Measurements from ENCODE around the gene GAMT. TPM values are rescaled to one million over a fixed set of nuclear protein-coding genes. Genes with fewer than 3 reads are reported as not detected.

The GAMT gene
- total and polyA plus RNA-seq, 2 of the 13 experiments (the other 11 are each of a cell fraction or from before 2014, with no cell fraction given), result 115 to 124 TPM

DNA sequence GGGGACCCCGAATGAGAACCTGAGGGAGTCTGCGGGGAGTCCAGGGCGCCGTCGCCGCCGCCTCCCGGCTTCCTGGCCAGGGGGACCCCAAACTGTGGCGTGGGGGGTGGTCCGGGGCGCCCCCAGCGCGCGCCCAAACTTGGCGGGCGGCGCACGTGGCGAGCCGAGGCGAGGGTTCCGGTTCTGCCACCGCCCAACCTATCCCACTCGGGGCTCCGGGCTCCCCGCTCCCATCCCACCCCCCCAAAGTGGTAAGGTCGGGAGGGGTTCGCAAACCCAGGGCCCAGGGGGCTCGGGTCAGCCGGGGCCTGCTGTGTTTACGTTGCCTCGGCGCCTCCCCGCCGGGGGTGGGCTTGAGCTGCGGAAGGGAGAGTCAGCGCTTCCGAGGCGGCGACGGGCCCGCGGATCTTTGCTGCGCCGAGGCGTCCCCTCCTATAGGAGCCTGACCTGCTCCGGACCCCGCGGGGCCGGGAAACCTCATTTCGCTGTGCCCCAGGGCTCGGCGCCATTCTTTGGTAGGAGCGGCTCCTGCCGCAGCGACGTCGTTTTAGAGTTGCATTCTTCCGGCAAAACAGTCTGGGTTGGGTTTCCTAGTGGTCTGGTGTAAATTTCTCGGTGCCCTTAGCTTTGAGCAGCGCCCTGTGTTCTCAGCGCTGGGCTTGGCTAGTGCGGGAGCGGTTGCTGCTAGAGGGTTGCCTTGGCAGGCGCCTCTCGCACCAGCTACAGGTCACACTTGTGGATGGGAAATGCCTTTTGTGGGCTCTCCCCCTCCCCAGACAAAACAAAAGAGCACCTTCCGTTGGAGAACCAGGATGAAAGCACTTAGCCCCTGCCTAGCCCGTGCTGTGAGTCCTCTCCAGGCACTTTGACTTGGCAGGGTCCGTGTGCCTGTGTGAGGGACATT is 7.2 kb upstream of the GAMT start (continued):
- TF ChIP-seq, protein P1, sequence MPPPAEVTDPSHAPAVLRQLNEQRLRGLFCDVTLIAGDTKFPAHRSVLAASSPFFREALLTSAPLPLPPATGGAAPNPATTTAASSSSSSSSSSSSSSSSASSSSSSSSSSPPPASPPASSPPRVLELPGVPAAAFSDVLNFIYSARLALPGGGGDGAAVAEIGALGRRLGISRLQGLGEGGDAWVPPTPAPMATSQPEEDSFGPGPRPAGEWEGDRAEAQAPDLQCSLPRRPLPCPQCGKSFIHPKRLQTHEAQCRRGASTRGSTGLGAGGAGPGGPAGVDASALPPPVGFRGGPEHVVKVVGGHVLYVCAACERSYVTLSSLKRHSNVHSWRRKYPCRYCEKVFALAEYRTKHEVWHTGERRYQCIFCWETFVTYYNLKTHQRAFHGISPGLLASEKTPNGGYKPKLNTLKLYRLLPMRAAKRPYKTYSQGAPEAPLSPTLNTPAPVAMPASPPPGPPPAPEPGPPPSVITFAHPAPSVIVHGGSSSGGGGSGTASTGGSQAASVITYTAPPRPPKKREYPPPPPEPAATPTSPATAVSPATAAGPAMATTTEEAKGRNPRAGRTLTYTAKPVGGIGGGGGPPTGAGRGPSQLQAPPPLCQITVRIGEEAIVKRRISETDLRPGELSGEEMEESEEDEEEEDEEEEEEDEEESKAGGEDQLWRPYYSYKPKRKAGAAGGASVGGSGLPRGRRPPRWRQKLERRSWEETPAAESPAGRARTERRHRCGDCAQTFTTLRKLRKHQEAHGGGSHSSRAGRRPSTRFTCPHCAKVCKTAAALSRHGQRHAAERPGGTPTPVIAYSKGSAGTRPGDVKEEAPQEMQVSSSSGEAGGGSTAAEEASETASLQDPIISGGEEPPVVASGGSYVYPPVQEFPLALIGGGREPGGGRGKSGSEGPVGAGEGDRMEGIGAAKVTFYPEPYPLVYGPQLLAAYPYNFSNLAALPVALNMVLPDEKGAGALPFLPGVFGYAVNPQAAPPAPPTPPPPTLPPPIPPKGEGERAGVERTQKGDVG (CRISPR knock-in tag; IDR thresholded peaks at IDR 0.05; ENCODE audit: borderline replicate concordance), result no peak
- TF ChIP-seq ZNF614 (CRISPR knock-in tag; IDR thresholded peaks at IDR 0.05; ENCODE audit: borderline replicate concordance) (no peak), ZNF724P (CRISPR knock-in tag; IDR thresholded peaks at IDR 0.05; ENCODE audit: borderline replicate concordance) (no peak), ZNF44 (CRISPR knock-in tag; IDR thresholded peaks at IDR 0.05) (0 out of 2 replicates have a peak, but pooled peaks have one; percentile 7), ZNF354B (CRISPR knock-in tag; IDR thresholded peaks at IDR 0.05) (no peak), REL (CRISPR knock-in tag; conservative IDR thresholded peaks at IDR 0.05) (0 out of 2 replicates have a peak, but pooled peaks have one; percentile 37), SPEN (CRISPR knock-in tag; IDR thresholded peaks at IDR 0.05; ENCODE audit: low read depth) (0 out of 2 replicates have a peak, but pooled peaks have one; percentile 46), HDAC2 (CRISPR knock-in tag; IDR thresholded peaks at IDR 0.05) (0 out of 2 replicates have a peak, but pooled peaks have one; percentile 26), ZNF768 (CRISPR knock-in tag; IDR thresholded peaks at IDR 0.05) (peak; percentile 33; the same call in 1 of the 2 replicates), TOE1 (CRISPR knock-in tag; IDR thresholded peaks at IDR 0.05) (no peak), ZNF839 (CRISPR knock-in tag; IDR thresholded peaks at IDR 0.05; ENCODE audit: borderline replicate concordance) (no peak; the same call in 1 of the 2 replicates), ATAD3A (CRISPR knock-in tag; IDR thresholded peaks at IDR 0.05) (no peak), SRSF1 (optimal IDR thresholded peaks at IDR 0.05; ENCODE audit: low read depth, low read length) (no peak), GATA4 (IDR thresholded peaks at IDR 0.05; ENCODE audit: borderline replicate concordance, low read depth) (no peak), NBN (conservative IDR thresholded peaks at IDR 0.05) (no peak), KMT2B (CRISPR knock-in tag; IDR thresholded peaks at IDR 0.05) (no peak), ZNF878 (CRISPR knock-in tag; IDR thresholded peaks at IDR 0.05) (no peak)
- TF ChIP-seq, protein P2, sequence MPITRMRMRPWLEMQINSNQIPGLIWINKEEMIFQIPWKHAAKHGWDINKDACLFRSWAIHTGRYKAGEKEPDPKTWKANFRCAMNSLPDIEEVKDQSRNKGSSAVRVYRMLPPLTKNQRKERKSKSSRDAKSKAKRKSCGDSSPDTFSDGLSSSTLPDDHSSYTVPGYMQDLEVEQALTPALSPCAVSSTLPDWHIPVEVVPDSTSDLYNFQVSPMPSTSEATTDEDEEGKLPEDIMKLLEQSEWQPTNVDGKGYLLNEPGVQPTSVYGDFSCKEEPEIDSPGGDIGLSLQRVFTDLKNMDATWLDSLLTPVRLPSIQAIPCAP (CRISPR knock-in tag; IDR thresholded peaks at IDR 0.05; ENCODE audit: low read depth), result no peak
- TF ChIP-seq, protein P3, sequence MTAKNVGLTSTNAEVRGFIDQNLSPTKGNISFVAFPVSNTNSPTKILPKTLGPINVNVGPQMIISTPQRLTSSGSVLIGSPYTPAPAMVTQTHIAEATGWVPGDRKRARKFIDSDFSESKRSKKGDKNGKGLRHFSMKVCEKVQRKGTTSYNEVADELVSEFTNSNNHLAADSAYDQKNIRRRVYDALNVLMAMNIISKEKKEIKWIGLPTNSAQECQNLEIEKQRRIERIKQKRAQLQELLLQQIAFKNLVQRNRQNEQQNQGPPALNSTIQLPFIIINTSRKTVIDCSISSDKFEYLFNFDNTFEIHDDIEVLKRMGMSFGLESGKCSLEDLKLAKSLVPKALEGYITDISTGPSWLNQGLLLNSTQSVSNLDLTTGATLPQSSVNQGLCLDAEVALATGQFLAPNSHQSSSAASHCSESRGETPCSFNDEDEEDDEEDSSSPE (CRISPR knock-in tag; IDR thresholded peaks at IDR 0.05), result peak; percentile 55

All from HepG2 (cell line).